GM21526 (cell line): ENCODE measurements around the gene LRRC26.
"Not testable (repeated sequence)": the region's sequence is repeated elsewhere in the genome, so short reads cannot be mapped to it uniquely, and the experiment has no call there.

Experiments
- ATAC-seq: cut with Tn5 transposase; IDR thresholded peaks from one replicate; pipeline ENCODE4 v1.9.1; 2021; ENCODE audit warnings: moderate library complexity; ENCODE audit not compliant: unreplicated experiment, low FRiP score

LRRC26 gene

GRCh38 chr9:137121927-137122795 lies 47.7 kb downstream of the LRRC26 start:
- ATAC-seq = not testable (repeated sequence)
